Neuron (in vitro differentiated cells): ENCODE measurements around the gene PRR5.

Experiments used
- H2AFZ ChIP-seq: one replicate; pipeline ENCODE4 v1.6.1; 2013; ENCODE audit warnings: low read depth, mild to moderate bottlenecking, inconsistent platforms, low read length, moderate library complexity
- H3K27me3 ChIP-seq: one replicate; pipeline ENCODE4 v1.6.1; 2013; ENCODE audit warnings: low read length; ENCODE audit not compliant: insufficient read depth
- H3K36me3 ChIP-seq: one replicate; pipeline ENCODE4 v1.6.1; 2013; ENCODE audit warnings: low read length; ENCODE audit not compliant: insufficient read depth
- H3K4me1 ChIP-seq: one replicate; pipeline ENCODE4 v1.6.1; 2013; ENCODE audit warnings: low read length; ENCODE audit not compliant: insufficient read depth
- H3K4me3 ChIP-seq: 2 replicates; pipeline ENCODE4 v1.5.1; 2013; ENCODE audit warnings: mild to moderate bottlenecking, low read length, moderate library complexity
- H3K9me3 ChIP-seq: one replicate; pipeline ENCODE4 v1.6.1; 2013; ENCODE audit warnings: low read length

The PRR5 gene

DNA sequence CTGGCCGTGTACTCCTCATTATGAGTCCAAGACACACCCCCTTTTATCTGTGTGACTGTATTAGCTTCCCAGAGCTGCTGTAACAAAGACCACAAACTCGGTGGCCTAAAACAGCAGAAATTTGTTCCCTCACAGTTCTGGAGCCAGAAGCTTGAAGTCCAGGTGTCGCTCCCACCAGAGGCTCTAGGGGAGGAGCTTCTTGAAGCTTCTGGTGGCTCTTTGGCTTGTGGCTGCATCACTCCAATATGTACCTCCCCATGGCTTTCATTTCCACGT lies 3.0 kb downstream of the PRR5 start:
- no peaks in the 10 kb centered on the region for H3K36me3 ChIP-seq
- H3K9me3 ChIP-seq, result peaks cover 4% of the 10 kb centered on the region
- H3K27me3 ChIP-seq, result peaks cover 31% of the 10 kb centered on the region
- H3K4me1 ChIP-seq, result peaks cover 17% of the 10 kb centered on the region
- H3K4me3 ChIP-seq, result no peak overlapping the region
- no peak overlapping the region for H2AFZ ChIP-seq

DNA sequence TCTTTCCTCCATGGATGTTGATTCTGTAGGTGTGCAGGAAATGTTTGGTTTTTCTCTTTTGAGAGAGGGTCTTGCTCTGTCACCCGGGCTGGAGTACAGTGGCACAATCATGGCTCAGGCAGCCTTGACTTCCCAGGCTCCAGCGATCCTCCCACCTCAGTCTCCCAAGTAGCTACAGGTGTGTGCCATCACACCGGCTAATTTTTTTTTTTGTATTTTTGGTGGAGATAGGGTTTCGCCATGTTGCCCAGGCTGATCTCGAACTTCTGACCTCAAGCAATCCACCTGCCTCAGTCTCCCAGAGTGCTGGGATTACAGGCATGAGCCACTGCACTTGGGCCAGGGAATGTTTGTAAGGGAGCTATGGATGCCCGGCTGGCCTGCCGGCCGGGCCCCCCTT lies 4.5 kb downstream of the PRR5 start:
- Histone ChIP-seq H3K9me3 (peaks cover 4% of the 10 kb centered on the region), H3K27me3 (peaks cover 25% of the 10 kb centered on the region), H3K4me3 (no peak overlapping the region), H3K4me1 (peaks cover 17% of the 10 kb centered on the region), H3K36me3 (no peaks in the 10 kb centered on the region), H2AFZ (no peak overlapping the region)

DNA sequence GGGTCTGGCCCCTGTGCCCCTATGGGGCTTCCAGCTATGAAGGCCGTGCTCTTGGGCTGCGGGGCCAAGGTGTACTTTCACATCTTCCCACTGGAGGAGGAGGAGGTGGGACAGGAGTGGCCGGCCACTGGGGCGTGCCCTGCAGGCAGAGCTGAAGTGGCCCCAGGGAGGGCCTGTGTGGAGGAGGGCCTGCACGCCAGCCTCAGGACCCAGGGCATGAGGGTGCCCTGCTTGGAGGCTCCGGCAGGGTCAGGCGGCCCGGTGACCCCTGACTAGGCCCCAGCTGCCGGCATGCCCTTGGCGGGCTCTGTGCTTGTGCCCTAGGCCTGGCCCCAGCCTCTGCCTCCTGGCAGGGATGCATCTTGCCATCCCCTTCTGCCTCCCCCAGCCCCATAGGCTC lies 5.2 kb downstream of the PRR5 start:
- Histone ChIP-seq H2AFZ (no peak overlapping the region), H3K36me3 (no peaks in the 10 kb centered on the region), H3K27me3 (peaks cover 22% of the 10 kb centered on the region), H3K4me1 (peaks cover 17% of the 10 kb centered on the region), H3K4me3 (no peak overlapping the region), H3K9me3 (peaks cover 4% of the 10 kb centered on the region)

DNA sequence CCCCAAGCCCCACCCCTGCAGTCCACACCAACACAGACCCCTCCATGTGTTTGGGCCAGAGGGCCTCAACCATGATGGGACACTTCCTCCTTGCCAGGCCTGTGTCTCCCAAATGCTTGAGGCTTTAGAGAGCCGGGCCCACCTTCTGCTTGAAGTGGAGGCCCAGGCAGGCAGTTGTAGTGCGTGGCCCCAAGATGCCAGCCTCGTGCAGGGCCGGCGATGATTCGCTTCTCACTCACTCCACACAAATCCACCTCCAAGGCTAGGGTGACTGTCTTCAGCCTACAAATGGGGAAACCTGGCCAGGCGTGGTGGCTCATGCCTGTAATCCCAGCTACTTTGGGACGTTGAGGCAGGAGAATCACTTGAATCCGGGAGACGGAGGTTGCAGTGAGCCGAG lies 5.7 kb downstream of the PRR5 start:
- H2AFZ ChIP-seq, result no peak overlapping the region
- peaks cover 12% of the 10 kb centered on the region for H3K4me1 ChIP-seq
- H3K4me3 ChIP-seq, result no peak overlapping the region
- H3K27me3 ChIP-seq, result peaks cover 18% of the 10 kb centered on the region
- H3K9me3 ChIP-seq, result peaks cover 4% of the 10 kb centered on the region
- H3K36me3 ChIP-seq, result no peaks in the 10 kb centered on the region

DNA sequence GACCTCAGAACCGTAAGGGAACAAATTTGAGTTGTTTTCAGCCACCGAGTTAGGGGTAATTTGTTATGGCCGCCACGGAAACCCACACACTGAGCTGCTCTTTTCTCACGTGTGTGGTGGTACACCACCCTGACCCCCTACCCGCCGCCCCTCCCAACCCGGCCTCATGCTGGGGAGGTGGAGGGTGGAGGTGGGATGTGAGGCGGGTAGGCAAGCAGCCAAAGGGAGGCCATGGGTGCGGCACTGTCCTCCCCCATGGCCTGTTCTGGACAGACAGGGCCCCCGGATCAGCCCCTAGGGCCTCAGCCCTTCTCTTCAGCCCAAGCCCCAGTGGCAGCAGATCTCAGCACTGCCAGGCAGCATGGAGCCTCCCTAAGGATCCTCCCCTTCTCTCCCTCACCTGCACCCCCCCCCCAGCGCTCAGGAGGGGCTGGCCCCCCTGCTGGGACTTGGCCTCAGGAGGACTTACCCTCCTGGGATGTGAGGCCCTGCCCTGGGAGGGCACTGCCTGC lies 7.9 kb downstream of the PRR5 start:
- Histone ChIP-seq H3K27me3 (no peaks in the 10 kb centered on the region), H3K4me3 (no peak overlapping the region), H2AFZ (no peak overlapping the region), H3K36me3 (no peaks in the 10 kb centered on the region), H3K9me3 (no peaks in the 10 kb centered on the region), H3K4me1 (no peaks in the 10 kb centered on the region)

DNA sequence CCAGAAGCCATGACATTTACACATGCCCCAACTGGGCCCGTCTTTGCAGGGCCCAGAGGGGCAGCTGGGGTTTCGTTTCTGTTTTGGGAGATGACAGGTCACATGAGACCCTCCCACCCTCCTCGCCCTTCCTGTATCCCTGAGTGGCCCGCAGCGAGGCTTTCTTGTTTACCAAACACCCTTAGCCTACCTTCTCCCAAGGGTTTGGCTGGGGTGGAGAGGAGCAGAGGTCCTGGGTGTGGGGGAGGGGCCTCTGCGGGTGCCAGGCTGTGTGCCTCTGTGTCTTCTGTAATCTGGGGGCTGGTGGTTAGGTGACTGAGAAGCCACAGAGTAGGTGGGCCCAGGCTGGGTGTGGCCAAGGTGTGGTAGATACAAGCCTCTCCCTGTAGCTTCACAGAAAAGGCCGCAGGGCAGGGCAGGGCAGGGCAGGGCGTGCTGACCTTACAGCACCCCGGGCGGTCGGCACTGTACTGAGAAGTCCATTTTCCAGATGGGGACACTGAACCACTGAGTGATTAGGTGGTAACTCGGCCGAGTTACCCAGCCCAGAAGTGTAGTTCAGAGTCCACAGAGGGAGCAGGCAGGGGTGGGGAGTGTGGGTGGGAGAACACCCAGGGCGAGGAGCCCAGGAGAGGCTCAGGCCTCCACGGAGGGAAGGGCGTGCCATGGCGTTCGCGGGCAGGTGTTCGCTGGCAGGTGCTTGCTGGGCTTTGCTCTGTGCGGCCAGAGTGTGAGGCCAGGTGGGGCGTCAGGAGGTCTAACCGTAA lies 8.7 kb downstream of the PRR5 start:
- no peak overlapping the region for H3K4me3 ChIP-seq

DNA sequence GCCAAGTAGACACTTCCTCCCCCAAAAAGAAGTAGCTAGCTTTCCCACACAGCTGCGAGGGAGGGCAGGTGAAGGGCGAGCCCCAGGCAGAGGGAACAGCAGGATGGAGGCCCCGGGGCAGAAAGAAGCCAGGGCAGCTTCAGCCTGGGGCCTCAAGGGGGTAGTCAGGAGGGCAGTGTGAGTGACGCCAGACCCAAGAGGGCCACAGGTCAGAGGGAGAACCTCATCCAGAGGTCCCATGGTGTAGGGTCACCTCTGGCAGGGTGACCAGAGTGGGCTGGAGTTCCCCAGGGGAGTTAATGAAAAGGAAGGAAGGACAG lies 9.2 kb downstream of the PRR5 start:
- Histone ChIP-seq H3K9me3 (no peaks in the 10 kb centered on the region), H3K27me3 (no peaks in the 10 kb centered on the region), H3K4me1 (no peaks in the 10 kb centered on the region), H2AFZ (no peak overlapping the region), H3K36me3 (no peaks in the 10 kb centered on the region), H3K4me3 (no peak overlapping the region)

More for the DNA sequence above, 8.7 kb downstream of the PRR5 start:
- Histone ChIP-seq H3K9me3 (no peaks in the 10 kb centered on the region), H3K27me3 (no peaks in the 10 kb centered on the region), H2AFZ (no peak overlapping the region), H3K4me1 (no peaks in the 10 kb centered on the region), H3K36me3 (no peaks in the 10 kb centered on the region)

DNA sequence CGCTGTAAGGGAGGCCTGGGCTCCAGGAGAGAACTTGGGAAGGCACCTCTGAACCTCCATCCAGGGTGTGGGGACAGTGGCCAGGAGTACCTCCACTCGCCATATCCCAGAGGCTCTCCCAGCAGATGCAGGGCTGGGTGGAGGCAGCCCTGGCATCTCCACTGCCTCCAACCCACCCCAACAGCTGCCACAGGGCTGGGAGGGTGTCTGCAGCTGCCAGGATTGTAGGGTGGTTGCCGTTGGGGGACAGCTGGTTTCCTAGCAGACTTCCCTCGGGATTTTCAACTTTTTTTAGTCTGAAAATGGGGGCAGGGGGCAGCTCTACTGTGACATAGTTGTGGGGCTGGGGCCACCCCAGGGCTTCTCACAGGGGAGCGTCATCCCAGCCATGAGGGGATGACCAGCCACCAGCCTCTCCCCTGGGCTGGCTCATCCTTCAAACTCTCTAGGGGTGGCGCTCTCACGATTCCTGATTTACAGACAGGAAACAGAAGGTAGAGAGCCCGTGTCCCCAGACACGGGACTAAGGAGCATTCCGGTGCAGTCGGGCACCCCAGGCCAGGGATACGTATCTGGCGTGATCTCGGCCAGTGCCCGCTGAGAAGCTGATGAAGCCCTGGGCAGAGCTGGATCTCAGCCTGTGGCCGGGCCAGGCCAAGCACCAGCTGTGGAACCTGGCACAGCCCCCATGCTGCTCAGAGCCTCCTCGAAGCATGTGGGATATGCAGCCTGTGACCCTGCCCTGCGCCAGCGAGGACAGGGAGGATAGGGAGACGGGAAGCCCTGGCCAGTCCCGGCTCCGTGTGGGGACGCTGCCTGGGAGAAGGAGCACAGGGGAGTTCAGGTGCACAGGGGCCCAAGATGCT lies 9.9 kb downstream of the PRR5 start:
- Histone ChIP-seq H2AFZ (no peak overlapping the region), H3K4me3 (no peak overlapping the region), H3K4me1 (no peaks in the 10 kb centered on the region), H3K9me3 (no peaks in the 10 kb centered on the region), H3K27me3 (no peaks in the 10 kb centered on the region), H3K36me3 (no peaks in the 10 kb centered on the region)

DNA sequence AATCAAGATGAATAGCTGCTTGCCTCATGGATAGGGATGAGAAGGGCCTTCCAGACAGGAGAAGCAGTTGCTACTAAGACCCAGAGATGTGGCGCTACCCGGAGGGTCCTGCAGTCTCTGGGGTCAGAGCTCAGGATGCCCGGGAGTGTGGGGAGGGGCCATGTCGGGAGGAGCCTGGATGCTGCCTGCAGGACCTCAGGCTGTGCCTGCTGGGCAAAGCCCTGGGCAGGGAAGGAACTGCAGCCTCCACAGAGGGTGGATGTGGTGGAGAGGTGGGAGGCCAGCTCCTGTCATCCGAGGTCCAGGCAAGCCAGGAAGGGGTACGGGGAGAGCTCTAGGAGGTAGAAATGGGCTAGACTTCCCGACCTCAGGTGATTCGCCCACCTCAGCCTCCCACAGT lies 11.0 kb downstream of the PRR5 start:
- no peaks in the 10 kb centered on the region for H3K27me3 ChIP-seq
- no peaks in the 10 kb centered on the region for H3K9me3 ChIP-seq
- no peak overlapping the region for H3K4me3 ChIP-seq
- H3K4me1 ChIP-seq, result no peaks in the 10 kb centered on the region
- no peak overlapping the region for H2AFZ ChIP-seq
- no peaks in the 10 kb centered on the region for H3K36me3 ChIP-seq

DNA sequence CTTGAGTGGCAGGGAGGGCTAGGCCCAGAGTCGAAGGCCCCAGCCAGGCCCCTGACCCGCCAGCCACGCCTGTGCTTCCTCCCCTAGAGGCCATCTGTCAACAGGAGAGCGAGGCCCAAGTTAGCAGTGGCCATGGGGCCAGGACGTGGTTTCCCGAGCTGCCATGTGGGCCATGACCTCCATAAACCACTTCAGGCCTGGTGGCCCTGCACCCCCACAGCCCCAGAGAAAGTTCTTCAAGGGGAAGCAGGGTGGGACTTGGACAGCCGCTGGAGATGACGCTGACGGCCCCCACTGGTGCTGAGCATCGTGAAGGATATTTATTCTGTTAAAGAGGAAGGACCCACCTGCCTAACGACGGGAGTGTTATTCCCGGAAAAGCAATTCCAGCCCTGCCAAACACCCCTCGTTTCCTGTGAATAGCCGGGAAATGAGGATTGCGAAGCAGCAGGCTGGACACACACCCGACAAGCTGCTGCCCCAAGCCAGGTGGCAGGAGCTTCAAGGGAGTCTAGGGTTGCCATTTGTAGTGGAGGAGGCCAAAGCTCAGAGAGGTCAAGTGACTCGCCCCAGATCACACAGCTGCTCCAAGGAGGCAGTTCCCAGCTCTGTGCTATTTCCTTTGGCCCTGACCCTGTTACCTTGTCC lies 12.8 kb downstream of the PRR5 start:
- Histone ChIP-seq H3K4me1 (no peaks in the 10 kb centered on the region), H2AFZ (no peak overlapping the region), H3K9me3 (no peaks in the 10 kb centered on the region), H3K36me3 (no peaks in the 10 kb centered on the region), H3K4me3 (no peak overlapping the region), H3K27me3 (no peaks in the 10 kb centered on the region)

DNA sequence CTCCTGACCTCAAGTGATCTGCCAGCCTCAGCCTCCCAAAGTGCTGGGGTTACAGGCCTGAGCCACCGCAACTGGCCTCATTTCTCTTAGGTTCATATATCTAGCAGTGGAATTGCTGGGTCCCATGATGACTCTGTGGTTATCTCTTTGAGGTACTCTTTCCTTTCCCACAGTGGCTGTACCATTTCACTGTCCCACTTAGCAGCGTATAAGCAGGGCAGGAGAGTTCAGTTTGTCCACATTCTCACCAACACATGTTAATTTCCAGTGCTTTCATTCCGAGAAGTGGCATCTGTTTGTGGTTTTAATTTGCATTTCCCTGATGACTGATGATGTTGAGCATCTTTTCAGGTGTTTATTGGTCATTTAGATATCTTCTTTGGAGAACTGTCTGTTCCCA lies 16.4 kb downstream of the PRR5 start:
- Histone ChIP-seq H3K4me3 (no peak overlapping the region), H2AFZ (no peak overlapping the region), H3K9me3 (no peaks in the 10 kb centered on the region), H3K27me3 (no peaks in the 10 kb centered on the region), H3K36me3 (no peaks in the 10 kb centered on the region), H3K4me1 (no peaks in the 10 kb centered on the region)

DNA sequence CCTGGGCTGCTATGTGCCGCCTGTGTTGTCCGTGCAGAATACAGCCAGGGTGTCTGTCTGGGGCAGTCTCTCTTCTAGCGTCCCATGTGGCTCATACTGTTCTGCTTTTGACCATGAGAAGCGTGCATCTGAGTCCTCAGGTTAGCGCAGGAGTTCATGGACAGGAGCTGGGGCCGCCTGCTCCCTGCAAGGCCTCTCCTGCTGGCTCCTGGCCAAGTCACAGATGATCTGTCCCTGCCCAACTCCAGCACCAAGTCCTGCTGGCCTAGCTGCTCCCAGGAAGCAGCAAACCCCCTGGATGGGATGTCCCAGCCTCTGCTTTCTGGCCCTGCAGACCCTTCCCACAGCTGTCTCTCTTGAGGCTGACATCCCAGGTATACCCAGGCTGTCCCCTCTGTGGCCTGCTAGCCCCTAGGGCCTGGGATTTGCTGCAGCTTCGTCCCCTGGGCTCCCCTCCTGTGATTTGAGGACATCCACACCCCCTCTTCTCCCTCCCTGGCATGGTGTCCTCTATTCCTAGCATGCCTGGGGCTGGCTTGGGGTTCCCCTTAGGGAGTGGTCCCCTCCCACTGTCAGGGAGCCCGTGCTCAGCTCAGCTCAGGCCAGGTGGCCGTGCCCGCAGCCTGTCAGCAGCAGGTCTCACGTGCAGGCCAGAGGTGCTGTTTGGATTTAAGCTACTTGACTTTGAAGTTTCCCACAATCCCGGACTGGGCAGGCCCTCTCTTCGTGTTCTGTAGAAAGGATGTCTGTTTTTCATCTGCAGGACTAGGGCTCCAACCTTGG lies 17.8 kb downstream of the PRR5 start:
- no peak overlapping the region for H2AFZ ChIP-seq
- no peaks in the 10 kb centered on the region for H3K36me3 ChIP-seq
- no peak overlapping the region for H3K4me3 ChIP-seq
- H3K27me3 ChIP-seq, result no peaks in the 10 kb centered on the region
- H3K4me1 ChIP-seq, result no peaks in the 10 kb centered on the region
- no peaks in the 10 kb centered on the region for H3K9me3 ChIP-seq

DNA sequence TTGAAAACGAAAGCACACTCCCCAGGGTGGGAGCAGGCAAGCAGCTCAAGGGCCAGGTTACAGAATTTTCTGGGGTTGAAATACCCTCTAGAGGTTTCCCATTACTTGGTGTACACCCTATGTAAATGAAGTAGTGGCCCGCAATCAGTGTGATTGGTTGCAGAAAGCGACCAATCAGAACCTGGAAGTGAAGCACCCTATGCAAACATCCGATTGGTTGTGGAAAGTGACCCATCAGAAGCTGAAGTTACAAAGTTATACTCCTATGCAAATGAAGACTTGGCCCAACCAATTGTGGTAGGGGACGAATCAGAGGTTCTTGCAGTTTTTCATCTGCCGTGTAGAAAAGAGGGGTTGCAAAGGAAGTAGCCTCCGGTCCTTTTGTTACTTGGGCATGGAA lies 19.2 kb downstream of the PRR5 start:
- Histone ChIP-seq H2AFZ (no peak overlapping the region), H3K9me3 (no peaks in the 10 kb centered on the region), H3K4me3 (no peak overlapping the region), H3K4me1 (no peaks in the 10 kb centered on the region), H3K36me3 (no peaks in the 10 kb centered on the region), H3K27me3 (no peaks in the 10 kb centered on the region)
